ENCODE measurements around the gene ZFAND3.
A peak's percentile ranks its signal among the peaks of the same experiment; 100 is the strongest.

Gene ZFAND3

DNA sequence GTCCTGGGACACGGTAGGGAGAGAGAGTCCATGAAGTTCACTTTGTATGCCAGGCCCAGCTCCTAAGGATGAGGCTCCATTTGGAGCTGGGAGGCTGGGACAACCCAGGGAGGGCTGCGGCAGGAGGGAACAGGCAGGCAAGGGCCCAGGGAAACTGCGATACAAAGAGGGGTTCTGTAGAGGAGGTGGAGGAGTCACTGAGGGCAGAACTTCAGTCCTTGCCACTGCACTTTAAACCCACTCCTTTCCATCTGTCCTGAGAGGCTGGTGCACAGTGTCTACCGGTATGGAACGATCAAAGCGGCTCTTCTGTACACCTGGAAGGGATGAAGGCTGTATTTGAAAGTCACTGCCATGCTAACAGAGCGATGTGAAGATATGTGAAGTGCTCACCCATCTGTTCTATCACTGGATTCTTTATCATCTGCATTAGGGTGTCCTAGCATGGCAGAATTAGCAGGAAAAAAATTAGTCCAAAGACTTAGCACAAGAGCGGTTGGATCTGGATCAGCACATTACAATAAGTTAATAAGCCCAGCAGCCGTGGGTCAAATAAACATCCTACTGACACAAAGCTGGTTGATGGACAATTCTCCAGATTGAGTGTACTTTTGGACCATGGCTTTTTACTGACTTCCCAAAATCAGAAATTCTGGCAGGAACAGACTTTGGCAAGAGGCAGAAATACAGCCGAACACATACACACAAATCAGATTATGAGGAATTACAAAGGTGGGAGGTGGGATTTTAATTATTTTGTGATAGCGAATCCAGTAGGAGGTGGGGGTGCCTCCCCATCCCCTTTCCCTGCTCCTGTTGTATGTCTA is 20.9 kb upstream of the ZFAND3 start:
- no peak for DNase-seq

DNA sequence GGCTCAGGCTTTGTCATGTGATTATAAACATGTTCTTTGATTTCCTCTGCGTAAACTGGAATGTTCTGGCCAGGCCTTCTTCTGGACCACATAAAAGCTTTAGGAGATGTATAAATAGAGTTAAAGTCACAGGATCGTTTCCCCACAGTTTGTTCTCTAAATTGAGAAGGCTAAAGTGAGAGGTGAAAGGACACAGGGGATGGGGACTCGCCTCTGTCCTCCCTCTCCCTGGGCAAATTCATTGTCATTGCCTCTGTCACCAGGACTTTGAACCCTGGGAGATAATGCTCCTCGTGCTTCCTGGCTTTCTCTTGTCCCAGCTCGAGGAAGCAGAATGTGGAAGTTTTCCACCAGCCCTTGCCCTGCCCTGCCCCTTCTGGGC is 20.3 kb upstream of the ZFAND3 start:
- DNase-seq: no peak

DNA sequence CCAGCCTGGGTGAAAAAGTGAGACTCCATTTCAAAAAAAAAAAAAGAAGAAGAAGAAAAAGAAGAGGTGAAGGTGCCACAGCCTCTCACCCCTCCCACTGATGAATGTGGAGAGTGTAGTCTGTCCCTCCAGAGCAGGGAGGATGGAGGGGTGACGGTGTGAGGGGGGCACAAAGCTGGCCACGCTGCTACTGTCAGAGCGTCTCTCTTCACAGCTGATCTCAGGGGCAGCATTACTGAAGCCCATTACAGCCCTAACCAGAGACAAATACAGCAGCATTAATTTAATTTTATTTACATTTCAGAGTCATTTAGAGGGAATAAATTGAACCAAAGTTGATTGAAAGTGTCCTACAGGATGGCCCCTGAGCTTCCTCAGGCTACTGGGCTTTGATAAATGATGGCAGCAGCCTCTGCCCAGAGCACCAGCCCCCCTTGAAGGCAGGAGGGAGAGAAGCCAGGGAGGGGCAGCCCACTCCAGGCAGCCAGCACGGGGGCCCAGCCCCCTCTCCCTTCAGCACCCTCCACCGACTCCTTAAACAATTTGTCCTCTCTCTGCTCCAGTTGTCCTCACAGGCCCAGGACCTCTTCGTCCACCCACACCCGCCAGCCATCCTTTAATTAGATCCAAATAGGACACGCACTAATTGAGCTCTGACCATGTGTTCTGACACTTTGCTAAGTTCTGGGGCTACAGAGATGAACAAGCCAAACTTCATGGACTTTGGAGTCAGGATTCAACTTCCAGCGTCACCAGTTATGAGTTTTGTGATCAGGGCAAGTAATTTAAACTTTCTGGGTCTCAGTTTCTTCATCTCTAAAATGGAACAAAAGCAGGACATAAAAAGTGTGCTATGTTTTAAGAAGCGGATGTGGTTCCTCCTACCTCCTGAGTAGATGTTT is 18.6 kb upstream of the ZFAND3 start:
- DNase-seq: no peak

DNA sequence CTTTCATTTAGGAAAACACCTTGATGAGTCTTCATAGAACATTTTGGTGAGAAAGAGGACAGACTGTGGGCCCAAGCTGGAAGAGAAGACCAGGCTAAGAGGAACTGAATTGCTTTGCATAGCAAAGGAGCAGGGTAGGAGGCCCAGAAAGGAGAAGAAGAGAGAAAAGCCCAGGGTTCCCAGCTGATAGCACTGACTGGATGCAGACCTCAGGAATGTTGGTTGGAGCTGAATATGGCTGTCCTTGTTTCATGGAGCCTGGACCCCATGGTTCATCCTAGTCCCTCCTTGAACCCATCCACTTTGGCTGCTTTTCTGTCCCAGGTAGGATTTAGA is 18.0 kb upstream of the ZFAND3 start:
- DNase-seq: no peak

DNA sequence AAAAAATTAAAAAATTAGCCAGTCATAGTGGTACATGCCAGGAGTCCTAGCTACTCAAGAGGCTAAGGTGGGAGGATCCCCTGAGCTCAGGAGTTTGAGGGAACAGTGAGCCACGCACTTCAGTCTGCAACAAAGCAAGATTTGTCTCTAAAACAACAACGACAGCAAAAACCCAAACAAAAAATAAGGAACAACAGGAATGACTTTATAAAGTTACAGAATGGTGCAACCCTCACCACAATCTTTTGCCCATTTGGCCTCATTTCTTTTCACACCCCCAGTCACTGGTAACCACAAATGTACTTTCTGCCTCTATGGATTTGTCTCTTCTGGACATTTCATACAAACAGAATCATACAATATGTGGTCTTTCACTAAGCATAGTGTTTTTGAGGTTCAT is 16.7 kb upstream of the ZFAND3 start:
- no peak for DNase-seq

DNA sequence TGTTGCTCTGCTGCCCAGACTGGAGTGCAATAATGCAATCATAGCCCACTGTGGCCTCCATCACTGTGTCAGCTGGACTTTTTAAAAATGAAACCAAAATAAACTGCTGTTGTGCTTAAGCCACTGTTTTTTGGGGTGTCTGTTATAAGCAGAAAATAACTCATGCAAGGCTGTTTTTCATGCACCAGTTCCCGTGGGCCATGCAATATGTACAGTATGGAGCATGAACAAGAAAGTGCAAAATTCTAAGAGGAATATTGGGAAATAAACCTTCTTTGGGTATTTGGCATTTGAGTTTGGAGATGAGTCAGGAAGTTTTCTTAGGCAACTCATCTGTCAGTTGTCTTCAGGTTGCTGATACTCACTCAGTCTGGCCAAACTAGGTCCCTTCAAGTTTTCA is 14.9 kb upstream of the ZFAND3 start:
- DNase-seq: no peak

DNA sequence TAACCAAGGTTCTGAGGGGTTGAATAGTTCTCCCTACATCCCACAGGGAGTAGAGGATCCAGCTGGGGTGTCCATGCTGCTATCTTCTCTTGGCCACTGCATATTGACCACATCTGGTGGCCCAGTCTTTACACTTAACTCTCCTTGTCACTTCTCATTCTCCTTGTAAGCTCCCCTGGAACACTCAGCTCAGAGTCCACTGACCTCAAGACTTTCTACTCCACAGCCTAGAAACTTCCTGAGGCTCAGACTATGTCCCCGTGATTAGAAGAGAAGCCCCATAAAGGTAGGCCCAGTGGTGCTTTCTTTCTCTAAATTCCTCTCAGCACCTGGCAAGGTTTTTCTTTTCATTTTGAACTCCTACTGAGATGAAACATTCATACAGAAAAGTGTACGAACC is 13.3 kb upstream of the ZFAND3 start:
- no peak for DNase-seq

DNA sequence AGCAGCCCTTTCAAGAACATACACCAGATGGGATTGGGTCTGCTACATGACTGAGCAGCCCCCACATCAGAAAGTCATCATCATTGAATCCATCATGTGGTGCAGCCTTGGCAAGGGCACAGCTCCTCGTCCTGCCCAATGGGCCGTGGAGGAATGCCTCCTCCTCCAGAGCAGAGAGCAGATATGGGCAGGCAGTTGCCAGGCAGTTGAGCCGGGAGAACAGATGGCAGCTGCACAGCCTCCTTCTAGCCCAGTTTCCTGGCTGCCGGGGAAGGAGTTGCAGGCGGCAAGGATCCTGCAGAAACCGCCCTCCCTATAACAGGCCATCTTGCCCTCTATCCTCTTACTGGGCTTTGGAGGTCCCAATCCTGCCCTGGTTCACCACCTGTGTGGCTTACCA is 11.9 kb upstream of the ZFAND3 start:
- DNase-seq: no peak

DNA sequence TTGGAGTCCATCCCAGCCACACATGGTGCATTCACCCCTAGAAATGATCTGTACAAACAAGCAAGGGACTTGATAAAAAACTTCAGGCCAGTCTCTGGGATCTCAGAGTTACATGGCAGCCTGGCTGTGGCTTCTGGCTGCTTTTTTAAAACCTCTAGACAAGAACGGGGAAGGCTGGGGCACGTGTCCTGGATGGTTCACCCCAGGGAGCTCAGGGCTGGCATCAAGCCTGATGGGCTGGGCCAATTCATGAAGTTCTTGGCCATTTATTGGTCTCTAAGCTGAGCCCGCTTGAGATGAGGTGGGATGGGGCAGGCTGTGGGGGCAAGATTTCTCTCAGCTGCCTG is 10.4 kb upstream of the ZFAND3 start:
- no peak for DNase-seq

DNA sequence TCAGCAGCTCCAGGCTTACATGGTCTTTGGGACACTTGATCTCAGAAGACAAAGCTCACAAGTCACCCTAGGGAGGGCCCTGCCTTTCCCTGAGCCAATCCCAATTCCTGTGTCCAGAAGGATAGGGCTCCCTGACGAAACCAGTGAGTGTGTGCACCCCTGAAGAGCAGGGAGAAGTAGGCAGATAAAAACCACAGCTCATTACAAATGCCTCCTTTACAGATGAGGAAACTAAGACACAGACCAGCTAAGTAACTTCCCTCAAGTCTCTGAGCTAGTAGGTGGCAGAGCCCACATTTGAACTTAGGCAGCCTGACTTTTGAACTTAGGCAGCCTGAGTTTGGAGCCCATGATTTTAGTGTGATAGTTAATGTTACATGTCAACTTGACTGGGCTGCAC is 6.7 kb upstream of the ZFAND3 start:
- no peak for DNase-seq

DNA sequence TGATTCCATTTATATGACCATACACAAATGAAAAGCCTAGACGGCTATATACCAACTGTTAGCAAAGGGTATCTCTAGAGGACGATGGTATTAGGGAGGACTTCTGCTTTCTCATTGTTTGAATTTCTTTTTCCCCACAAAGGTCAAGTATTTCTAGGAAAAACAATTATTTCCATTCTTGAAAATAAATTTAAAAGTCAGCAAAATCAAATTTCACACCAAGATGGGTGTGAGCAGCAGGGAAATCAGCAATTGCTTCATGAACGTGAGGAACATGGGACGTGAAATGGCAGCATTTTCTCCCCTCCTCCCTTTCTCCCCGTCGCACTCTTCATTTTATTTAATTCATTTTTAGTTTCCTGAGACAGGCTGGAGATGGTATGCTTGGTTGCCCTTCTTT is 5.2 kb upstream of the ZFAND3 start:
- DNase-seq: no peak

DNA sequence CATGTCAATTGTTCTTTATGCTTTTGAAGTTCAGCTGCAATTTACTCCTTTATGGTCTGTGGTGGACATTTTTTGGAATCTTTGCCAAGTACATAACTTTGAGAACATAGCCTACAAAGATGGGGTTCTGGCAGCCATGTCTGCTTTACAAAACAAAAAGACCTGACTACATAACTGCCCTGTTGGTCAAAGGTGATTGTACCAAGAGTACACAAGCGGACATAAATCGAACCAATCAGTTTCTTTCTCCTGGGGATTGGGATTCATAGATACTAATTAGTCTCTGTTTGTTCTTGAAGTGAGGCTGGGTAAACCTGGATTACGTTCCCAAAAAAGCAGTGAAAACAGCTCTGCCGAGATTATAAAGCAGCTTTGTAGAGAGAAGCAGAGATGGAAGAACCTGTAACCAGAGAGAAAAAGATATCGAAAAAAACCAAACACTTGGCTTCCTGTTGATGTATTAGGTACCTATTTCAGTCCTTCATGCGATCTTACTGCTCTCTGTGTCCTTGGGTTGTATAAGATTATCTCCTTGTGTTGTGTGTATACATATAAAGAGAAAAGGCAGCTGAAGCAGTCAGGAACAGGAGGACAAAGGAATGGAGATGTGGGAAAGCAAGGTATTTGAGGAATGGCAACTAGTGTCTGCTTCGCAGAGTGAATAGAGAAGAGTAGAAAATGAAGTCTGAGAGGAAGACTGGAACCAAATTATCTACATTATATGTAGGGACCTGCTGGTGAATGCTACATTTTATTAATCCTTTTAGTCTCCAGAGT is 2.7 kb upstream of the ZFAND3 start:
- no peak for DNase-seq

DNA sequence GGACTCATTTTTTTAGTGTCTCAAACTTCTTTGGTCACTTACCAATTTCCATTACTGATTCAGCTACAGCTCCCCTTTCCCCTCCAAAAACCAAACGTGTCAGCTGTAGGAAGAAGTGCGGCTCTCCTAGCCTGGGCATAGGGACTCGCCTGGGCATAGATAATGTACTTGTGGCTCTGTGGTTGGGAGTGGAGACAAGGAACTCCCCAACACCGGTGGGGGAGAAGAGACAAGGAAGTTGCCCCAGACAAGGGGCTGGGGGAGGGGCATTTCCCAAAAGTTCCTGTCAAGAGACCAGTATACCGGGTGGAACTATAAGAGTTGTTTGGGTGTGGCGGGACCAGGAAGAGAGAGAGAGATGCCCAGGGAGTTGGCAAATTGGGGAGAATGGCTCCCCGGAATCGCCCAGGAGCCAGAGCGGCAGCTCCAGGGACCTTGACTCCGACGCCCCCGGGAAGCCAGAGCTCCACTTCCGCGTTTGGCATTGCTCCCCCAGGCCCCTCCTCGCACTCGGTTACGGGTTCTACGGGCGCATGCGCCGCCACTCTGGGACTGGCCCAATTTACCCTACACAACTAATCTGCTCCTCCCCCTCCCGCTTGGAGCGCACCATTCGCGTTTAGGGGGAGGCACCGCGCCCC is 871 bp upstream of the ZFAND3 start:
- DNase-seq: peak; percentile 84

DNA sequence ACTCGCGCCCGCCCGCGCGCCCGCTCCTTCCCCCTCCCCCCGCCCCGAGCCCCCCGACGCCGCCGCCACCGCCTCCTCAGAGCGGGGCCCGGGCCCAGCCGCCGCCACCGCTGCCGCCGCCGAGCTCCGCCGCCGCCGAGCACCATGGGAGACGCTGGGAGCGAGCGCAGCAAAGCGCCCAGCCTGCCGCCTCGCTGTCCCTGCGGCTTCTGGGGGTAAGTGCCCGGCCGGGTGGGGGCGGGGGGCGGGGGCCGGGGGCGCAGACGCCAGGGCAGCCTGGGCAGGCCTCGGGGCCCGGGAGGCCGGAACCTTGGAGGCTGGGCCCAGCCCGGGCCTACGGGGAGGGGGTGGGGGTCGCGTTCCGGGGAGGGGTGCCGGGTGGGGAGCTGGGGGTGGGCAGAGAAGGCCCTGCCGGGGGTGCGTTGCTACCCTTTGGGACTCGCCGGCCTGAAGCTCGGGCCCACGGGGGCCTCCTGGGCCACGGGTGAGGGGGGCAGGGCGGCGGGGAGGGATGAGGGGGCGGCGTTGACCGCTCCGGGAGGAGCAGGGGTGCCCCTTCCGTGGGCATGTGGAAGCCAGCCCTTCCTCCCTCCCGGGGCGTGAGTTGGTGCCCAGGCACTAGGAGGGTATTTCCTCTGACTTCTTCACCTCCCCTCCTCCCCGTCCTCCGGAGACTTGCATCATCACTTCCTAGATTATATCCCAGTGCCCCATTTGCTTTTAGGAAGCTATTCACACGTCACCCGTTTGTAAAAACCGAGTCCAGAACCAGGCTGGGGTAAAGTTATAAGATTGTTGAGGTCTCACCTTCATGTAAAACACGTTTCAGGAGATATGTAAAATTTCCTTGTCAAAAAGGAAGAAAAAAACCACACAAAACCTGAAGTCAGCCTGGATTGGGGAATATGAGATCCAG is 533 bp downstream of the ZFAND3 start:
- DNase-seq: no peak

DNA sequence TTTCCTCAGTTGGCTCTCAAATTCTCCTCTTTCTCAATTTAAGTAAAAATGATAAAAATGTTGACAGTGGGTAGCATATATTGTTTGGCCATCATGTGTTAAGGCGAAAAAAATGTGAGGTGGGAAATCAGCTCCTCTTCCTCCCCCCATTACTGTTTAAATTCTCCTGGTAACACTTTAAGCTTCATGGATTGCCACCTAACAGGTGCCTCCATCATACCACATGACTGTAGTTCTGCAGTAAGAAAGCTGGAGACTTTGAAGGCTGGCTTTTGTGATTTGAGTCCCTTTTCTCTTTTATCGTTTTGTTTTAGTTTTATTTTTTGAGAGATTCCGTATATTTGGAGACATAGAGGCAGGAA is 1.2 kb downstream of the ZFAND3 start:
- no peak for DNase-seq

DNA sequence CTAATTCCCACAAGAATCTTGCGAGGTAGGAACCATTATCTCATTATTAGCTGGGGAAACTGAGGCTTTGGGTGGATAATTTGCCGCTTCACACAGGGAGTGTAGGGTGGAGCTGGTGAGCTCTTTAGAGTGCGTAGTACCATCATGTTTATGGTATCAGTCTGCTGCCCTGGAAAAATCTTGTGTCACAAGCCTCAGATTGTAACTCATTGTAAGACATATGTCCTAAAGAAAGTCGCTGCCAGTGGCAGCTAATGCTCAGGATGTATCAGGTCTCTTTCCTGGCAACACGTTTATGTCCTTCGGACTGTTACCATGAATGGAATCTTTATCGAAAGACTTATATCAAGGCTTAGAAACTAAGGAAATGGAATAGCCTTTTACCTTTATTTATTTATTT is 1.9 kb downstream of the ZFAND3 start:
- DNase-seq: no peak

DNA sequence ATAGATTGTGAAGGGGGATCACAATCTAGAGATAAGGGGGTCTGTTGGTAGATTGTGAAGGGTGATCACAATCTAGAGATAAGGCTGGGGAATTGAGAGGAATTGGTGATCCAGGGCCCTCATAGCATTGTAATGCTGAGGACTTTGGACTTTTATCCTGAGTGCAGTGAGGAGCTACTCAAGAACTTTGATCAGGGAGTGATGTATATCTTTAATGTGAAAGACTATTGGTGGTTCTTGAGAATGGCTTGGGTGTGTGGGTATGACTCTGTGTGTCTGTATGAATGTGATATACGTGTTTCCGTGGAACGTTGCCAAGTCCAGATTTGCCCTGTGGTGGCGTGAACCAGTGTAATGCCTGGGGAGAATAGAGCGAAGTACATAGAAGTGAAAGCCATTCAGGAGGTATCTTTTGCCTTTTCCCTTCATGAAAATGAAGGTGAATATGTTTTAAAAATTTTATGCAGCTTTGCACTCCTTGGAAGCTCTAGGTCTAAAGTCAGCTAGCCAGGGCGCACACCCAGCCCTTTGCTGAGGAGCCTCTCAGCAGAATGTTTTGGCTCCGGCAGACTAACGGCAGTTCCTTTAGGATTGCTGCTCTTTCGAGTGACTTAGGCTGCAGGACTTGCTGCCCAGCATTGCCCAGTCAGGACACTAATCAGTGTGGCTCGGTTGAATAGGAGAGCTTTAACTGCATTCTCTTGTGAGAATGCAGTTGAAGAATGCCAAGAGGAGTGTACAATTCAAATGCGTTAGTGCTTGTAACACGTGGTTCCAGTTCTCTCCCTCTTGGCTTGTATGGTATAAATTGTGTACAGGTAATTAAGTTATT is 3.5 kb downstream of the ZFAND3 start:
- no peak for DNase-seq

DNA sequence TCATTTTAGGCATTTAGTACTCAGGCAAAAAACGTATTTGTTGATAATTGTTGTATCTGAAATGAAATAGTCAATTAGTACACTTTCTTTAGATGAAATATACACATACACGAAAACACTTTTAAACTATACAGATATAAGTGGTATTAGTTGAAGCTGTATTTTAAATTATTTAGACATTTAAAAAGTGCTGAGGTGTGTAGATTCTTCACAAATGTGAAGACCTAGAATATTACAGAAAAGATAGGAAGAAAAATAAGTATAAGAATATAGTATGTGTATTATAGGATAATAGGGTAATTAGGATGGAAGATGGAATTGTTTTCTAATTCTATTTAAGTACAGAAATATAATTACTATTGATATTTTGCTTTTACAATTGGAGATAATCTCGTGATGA is 4.6 kb downstream of the ZFAND3 start:
- DNase-seq: no peak

DNA sequence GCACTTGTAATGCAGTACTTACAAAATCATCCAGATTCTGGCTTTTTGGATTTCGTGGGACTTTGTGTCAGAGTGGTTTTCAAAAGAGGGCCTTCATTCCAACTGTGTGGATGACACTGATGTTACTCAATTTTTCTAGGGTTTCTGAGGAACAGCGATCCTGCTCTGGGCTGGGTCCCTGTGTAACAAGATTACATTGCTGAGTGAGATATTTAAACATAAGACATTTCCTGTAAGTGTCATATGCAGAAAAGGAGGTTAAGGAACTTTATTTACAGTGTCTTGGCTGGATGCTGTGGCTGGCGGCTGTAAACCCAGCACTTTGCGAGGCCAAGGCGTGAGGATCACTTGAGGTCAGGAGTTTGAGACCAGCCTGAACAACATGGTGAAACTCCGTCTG is 6.7 kb downstream of the ZFAND3 start:
- no peak for DNase-seq

DNA sequence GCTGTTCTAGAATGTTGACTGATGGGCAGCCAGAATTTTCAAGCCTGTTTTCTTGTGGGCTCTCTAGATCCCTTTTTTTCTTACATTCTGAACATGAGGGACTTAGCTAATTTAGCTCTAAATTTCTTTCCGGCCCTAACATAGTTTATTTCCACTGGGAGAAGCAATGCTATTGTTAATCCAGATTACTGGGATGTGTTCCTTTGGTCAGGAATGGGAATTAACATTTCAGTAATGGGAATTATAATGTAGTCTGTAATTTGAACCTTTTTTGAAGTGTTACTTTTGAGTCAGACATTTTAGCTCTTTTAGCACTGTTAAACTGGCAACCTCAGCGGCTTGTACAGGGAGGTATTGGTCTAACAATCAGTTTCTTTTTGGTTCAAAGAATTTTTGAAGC is 7.5 kb downstream of the ZFAND3 start:
- no peak for DNase-seq

DNA sequence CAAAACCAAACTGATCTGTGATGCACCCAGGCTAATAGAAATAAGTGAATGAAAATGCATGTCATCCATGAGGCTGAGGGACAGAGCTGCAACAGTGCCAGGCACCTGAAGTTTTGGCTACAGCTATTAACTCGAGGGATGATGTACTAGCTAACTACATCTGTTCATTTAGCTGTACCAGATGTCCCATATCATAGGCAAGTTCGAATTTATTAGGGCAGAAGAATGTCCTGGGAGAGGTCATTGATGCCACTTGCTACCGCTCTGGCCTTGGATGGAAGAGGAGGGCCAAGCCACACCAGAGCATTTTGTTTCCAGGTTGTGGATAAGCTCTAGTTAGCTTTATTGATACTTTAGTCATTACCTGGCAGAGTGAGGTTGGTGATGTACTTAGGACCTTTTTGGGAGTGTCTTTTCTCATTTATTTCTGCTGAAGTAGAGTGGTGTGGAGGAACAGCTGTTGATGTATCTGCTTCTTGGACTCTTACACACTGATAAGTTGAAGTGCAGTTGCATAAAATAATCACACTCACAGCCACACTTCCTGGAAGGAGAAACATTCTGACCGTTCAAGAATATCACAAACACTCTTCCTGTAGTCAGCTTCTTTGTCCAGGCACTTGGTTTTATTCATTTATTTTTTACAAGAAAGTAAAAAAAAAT is 8.2 kb downstream of the ZFAND3 start:
- no peak for DNase-seq
